GM23338 (cell line): Measurements from ENCODE around the gene LUZP2. TPM values are rescaled to one million over a fixed set of nuclear protein-coding genes. Genes with fewer than 3 reads are reported as not detected.

ENCODE experiments used
- ATAC-seq: fragments of 200-7000 bp; cut with Tn5 transposase; 3 replicates; pipeline ENCODE4 v1.9.1; 2020
- DNase-seq: peaks from one replicate; pipeline ENCODE4 v3.0.0-alpha.2; 2015; ENCODE audit warnings: low spot score
- H2AFZ ChIP-seq: fragments of 200-600 bp; sonication (generic); 2 replicates; pipeline ENCODE4 v1.8.0; 2016; ENCODE audit warnings: antibody characterized with exemption, mild to moderate bottlenecking, moderate library complexity
- H3F3A ChIP-seq: fragments of 200-600 bp; sonication (generic); replicated peaks from 2 replicates; pipeline ENCODE4 v1.8.0; 2017; ENCODE audit warnings: antibody characterized with exemption, mixed run types, low read depth
- H3K27ac ChIP-seq: fragments of 200-600 bp; sonication (generic); 2 replicates; pipeline ENCODE4 v1.6.1; 2016; ENCODE audit warnings: low read depth
- H3K27me3 ChIP-seq: fragments of 200-600 bp; sonication (generic); 2 replicates; pipeline ENCODE4 v1.8.0; 2016; ENCODE audit warnings: mild to moderate bottlenecking, mixed run types, moderate library complexity; ENCODE audit not compliant: insufficient read depth
- H3K36me3 ChIP-seq: fragments of 200-600 bp; sonication (generic); 2 replicates; pipeline ENCODE4 v1.8.0; 2016; ENCODE audit warnings: mild to moderate bottlenecking; ENCODE audit not compliant: insufficient read depth
- H3K4me1 ChIP-seq: fragments of 200-600 bp; sonication (generic); 2 replicates; pipeline ENCODE4 v1.8.0; 2016; ENCODE audit warnings: mild to moderate bottlenecking, moderate library complexity; ENCODE audit not compliant: insufficient read depth
- H3K4me2 ChIP-seq: fragments of 200-600 bp; sonication (generic); 2 replicates; pipeline ENCODE4 v1.7.1; 2017; ENCODE audit warnings: mixed run types
- H3K4me3 ChIP-seq: fragments of 200-600 bp; sonication (generic); 2 replicates; pipeline ENCODE4 v1.6.1; 2016; ENCODE audit warnings: mixed run types
- H3K79me2 ChIP-seq: fragments of 200-600 bp; sonication (generic); replicated peaks from 2 replicates; pipeline ENCODE4 v1.8.0; 2017; ENCODE audit warnings: mild to moderate bottlenecking; ENCODE audit not compliant: insufficient read depth
- H3K9me2 ChIP-seq: fragments of 200-600 bp; sonication (generic); 2 replicates; pipeline ENCODE4 v1.8.0; 2017; ENCODE audit not compliant: insufficient read depth
- H4K20me1 ChIP-seq: fragments of 200-600 bp; sonication (generic); replicated peaks from 2 replicates; pipeline ENCODE4 v1.8.0; 2017; ENCODE audit warnings: mild to moderate bottlenecking; ENCODE audit not compliant: insufficient read depth
- H3K27ac Mint-ChIP-seq: 2 replicates; pipeline ENCODE4 v1.8.0; 2020; ENCODE audit warnings: inconsistent platforms, mild to moderate bottlenecking, moderate library complexity, mixed read lengths
- H3K27me3 Mint-ChIP-seq: 3 replicates; pipeline ENCODE4 v1.8.0; 2022; ENCODE audit warnings: low read depth, mild to moderate bottlenecking, moderate library complexity, mixed read lengths, inconsistent platforms; ENCODE audit not compliant: insufficient read depth, poor library complexity
- H3K36me3 Mint-ChIP-seq: 3 replicates; pipeline ENCODE4 v1.8.0; 2021; ENCODE audit warnings: low read depth, mild to moderate bottlenecking, inconsistent platforms, moderate library complexity, mixed read lengths
- H3K4me1 Mint-ChIP-seq: 3 replicates; pipeline ENCODE4 v1.8.0; 2020; ENCODE audit warnings: mild to moderate bottlenecking, inconsistent platforms, mixed read lengths
- H3K4me3 Mint-ChIP-seq: 3 replicates; pipeline ENCODE4 v1.8.0; 2021; ENCODE audit warnings: moderate library complexity, mild to moderate bottlenecking, inconsistent platforms, mixed read lengths
- H3K9me3 Mint-ChIP-seq: 3 replicates; pipeline ENCODE4 v1.8.0; 2020; ENCODE audit warnings: moderate library complexity, mild to moderate bottlenecking, inconsistent platforms, mixed read lengths
- CREB1 ChIP-seq: fragments of 250-450 bp; sonication (Bioruptor Pico); IDR thresholded peaks from 2 replicates; pipeline ENCODE4 v1.5.0; 2020; ENCODE audit warnings: low read depth, mild to moderate bottlenecking, moderate library complexity
- EZH2 ChIP-seq: fragments of 200-600 bp; sonication (generic); IDR thresholded peaks from one replicate; pipeline ENCODE4 v1.8.0; 2017; ENCODE audit warnings: antibody characterized with exemption, mild to moderate bottlenecking, low read depth; ENCODE audit not compliant: unreplicated experiment
- EZH2phosphoT487 ChIP-seq: fragments of 200-600 bp; sonication (generic); IDR thresholded peaks from one replicate; pipeline ENCODE4 v1.8.1; 2018; ENCODE audit warnings: antibody characterized with exemption; ENCODE audit not compliant: unreplicated experiment
- JUNB ChIP-seq: IDR thresholded peaks from one replicate; pipeline ENCODE4 v1.6.1; 2016; ENCODE audit warnings: antibody characterized with exemption; ENCODE audit not compliant: unreplicated experiment
- STAT1 ChIP-seq: IDR thresholded peaks from one replicate; pipeline ENCODE4 v1.6.1; 2016; ENCODE audit warnings: antibody characterized with exemption; ENCODE audit not compliant: unreplicated experiment
- ZNF331 ChIP-seq: fragments of 250-450 bp; sonication (Bioruptor Pico); IDR thresholded peaks from 2 replicates; pipeline ENCODE4 v1.5.0; 2020; ENCODE audit warnings: low read depth, mild to moderate bottlenecking, moderate library complexity
- ZNF462 ChIP-seq: fragments of 250-450 bp; sonication (Bioruptor Pico); IDR thresholded peaks from 2 replicates; pipeline ENCODE4 v1.5.0; 2020; ENCODE audit warnings: mild to moderate bottlenecking, moderate library complexity
- polyA plus RNA-seq: library from polyadenylated mRNA; unstranded; fragments of >200 nt; fragmentation: Nextera tagmentation; extraction: Ambion mirVana; gene quantifications from 2 replicates; pipeline ENCODE4 v1.2.1, GENCODE V29; 2016
- total RNA-seq: library from RNA; depleted of rRNA; stranded (reverse); fragments of >200 nt; shearing (Covaris generic); gene quantifications from 2 replicates; pipeline ENCODE4 v1.2.3, GENCODE V29; 2014
- TF ChIP-seq, protein P1 (sequence below), 2 experiments: fragments of 200-600 bp in 1 of 2; sonication (generic) in 1 of 2; conservative IDR thresholded peaks; 2 replicates each; pipeline versions ENCODE4 v1.5.1 to v1.6.1; 2016 to 2017; ENCODE audit warnings: antibody characterized with exemption in 2 of 2, low read depth in 2 of 2, mild to moderate bottlenecking in 2 of 2, moderate library complexity in 1 of 2
- TF ChIP-seq, protein P2 (sequence below): IDR thresholded peaks from one replicate; pipeline ENCODE4 v1.6.1; 2018; ENCODE audit warnings: antibody characterized with exemption; ENCODE audit not compliant: unreplicated experiment

The LUZP2 gene
- total and polyA plus RNA-seq, 2 experiments from 2014 or later, result 2.0 to 9.2 TPM

GRCh38 chr11:24747275-24748251, 250.7 kb downstream of the LUZP2 start (continued):
- no peak for TF ChIP-seq JUNB
- TF ChIP-seq, protein P1, sequence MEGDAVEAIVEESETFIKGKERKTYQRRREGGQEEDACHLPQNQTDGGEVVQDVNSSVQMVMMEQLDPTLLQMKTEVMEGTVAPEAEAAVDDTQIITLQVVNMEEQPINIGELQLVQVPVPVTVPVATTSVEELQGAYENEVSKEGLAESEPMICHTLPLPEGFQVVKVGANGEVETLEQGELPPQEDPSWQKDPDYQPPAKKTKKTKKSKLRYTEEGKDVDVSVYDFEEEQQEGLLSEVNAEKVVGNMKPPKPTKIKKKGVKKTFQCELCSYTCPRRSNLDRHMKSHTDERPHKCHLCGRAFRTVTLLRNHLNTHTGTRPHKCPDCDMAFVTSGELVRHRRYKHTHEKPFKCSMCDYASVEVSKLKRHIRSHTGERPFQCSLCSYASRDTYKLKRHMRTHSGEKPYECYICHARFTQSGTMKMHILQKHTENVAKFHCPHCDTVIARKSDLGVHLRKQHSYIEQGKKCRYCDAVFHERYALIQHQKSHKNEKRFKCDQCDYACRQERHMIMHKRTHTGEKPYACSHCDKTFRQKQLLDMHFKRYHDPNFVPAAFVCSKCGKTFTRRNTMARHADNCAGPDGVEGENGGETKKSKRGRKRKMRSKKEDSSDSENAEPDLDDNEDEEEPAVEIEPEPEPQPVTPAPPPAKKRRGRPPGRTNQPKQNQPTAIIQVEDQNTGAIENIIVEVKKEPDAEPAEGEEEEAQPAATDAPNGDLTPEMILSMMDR (conservative IDR thresholded peaks at IDR 0.05; ENCODE audit: low read depth in 2 of 2), result no peak
- TF ChIP-seq, protein P2, sequence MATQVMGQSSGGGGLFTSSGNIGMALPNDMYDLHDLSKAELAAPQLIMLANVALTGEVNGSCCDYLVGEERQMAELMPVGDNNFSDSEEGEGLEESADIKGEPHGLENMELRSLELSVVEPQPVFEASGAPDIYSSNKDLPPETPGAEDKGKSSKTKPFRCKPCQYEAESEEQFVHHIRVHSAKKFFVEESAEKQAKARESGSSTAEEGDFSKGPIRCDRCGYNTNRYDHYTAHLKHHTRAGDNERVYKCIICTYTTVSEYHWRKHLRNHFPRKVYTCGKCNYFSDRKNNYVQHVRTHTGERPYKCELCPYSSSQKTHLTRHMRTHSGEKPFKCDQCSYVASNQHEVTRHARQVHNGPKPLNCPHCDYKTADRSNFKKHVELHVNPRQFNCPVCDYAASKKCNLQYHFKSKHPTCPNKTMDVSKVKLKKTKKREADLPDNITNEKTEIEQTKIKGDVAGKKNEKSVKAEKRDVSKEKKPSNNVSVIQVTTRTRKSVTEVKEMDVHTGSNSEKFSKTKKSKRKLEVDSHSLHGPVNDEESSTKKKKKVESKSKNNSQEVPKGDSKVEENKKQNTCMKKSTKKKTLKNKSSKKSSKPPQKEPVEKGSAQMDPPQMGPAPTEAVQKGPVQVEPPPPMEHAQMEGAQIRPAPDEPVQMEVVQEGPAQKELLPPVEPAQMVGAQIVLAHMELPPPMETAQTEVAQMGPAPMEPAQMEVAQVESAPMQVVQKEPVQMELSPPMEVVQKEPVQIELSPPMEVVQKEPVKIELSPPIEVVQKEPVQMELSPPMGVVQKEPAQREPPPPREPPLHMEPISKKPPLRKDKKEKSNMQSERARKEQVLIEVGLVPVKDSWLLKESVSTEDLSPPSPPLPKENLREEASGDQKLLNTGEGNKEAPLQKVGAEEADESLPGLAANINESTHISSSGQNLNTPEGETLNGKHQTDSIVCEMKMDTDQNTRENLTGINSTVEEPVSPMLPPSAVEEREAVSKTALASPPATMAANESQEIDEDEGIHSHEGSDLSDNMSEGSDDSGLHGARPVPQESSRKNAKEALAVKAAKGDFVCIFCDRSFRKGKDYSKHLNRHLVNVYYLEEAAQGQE, result no peak

DNA sequence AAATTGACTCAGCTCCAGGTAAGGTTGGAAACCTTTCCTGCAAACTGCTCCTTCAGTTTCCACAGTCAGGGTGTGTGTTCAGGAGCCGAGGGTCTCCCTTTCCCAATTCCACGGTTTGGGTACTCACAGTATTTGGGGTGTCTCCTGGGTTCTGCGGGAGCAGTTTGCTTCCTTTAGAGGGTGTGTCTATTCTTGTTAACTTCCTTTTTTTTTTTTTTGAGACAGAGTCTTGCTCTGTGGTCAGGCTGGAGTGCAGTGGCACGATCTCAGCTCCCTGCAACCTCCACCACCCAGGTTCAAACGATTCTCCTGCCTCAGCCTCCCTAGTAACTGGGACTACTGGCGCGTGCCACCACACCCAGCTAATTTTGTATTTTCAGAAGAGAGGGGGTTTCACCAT, 251.4 kb downstream of the LUZP2 start:
- no peaks in the 10 kb centered on the region for H4K20me1 ChIP-seq
- DNase-seq, result no peak
- H3K27ac Mint-ChIP-seq, result no peak overlapping the region
- H3F3A ChIP-seq, result no peaks in the 10 kb centered on the region
- H3K4me1 ChIP-seq, result no peaks in the 10 kb centered on the region
- H3K9me2 ChIP-seq, result 0 out of 2 replicates have a peak, but pooled peaks cover 16% of the 10 kb centered on the region
- H3K4me1 Mint-ChIP-seq, result peaks cover 9% of the 10 kb centered on the region
- H3K27me3 ChIP-seq, result no peaks in the 10 kb centered on the region
- no peak overlapping the region for H3K4me3 Mint-ChIP-seq
- no peak overlapping the region for H3K27ac ChIP-seq
- no peaks in the 10 kb centered on the region for H3K36me3 ChIP-seq
- no peak overlapping the region for H2AFZ ChIP-seq
- ATAC-seq, result no peak
- H3K79me2 ChIP-seq, result no peaks in the 10 kb centered on the region
- no peaks in the 10 kb centered on the region for H3K27me3 Mint-ChIP-seq
- peaks cover 4% of the 10 kb centered on the region; the same call in 1 of the 3 replicates for H3K36me3 Mint-ChIP-seq
- no peak overlapping the region for H3K4me3 ChIP-seq
- H3K4me2 ChIP-seq, result no peak overlapping the region
- H3K9me3 Mint-ChIP-seq, result no peaks in the 10 kb centered on the region
- TF ChIP-seq CREB1 (no peak), EZH2 (no peak), EZH2phosphoT487 (no peak), JUNB (no peak), ZNF462 (CRISPR knock-in tag) (no peak), STAT1 (no peak), ZNF331 (CRISPR knock-in tag) (no peak)
- TF ChIP-seq, protein P1 (conservative IDR thresholded peaks at IDR 0.05; ENCODE audit: low read depth in 2 of 2), result no peak
